HCT116 (cell line): ENCODE measurements around the gene SYNGAP1. TPM values are rescaled to one million over a fixed set of nuclear protein-coding genes. Genes with fewer than 3 reads are reported as not detected.

Experiments used
- ATAC-seq: fragments of 200-7000 bp; cut with Tn5 transposase; 2 replicates; pipeline ENCODE4 v1.9.1; 2020; ENCODE audit warnings: mild to moderate bottlenecking, moderate library complexity
- BruUV-seq: library from RNA; stranded (reverse); fragments of 400-500 nt; replicated peaks from 2 replicates; lab custom pipeline; 2021; lab: Mats Ljungman, UMichigan
- CTCF ChIA-PET: fragments of 300-600 bp; sonication (Branson Sonifier 250); formaldehyde crosslinking; loops from one replicate; lab custom pipeline; 2021; ENCODE audit warnings: antibody characterized with exemption; lab: Charles Lee
- POLR2A ChIA-PET: fragments of 300-600, 350-600 bp; sonication (Branson Sonifier 250); formaldehyde crosslinking; loops from one replicate; lab custom pipeline; 2021; ENCODE audit warnings: antibody characterized with exemption; lab: Charles Lee
- RAD21 ChIA-PET, 2 experiments: fragments of 300-600 bp; sonication (Branson Sonifier 250); formaldehyde crosslinking; loops; one replicate each; lab custom pipeline; 2023; ENCODE audit warnings: low total read pairs in 2 of 2; ENCODE audit not compliant: uncharacterized antibody in 2 of 2, unreplicated experiment in 2 of 2, low non-redundant PET in 1 of 2; lab: Charles Lee
- DNase-seq: peaks from one replicate; pipeline ENCODE4 v3.0.0-alpha.2; 2010; ENCODE audit warnings: low read depth, low spot score
- H2AFZ ChIP-seq: fragments of 200-600 bp; shearing (Covaris generic), sonication (generic); 2 replicates; pipeline ENCODE4 v1.6.1; 2017; ENCODE audit warnings: low read depth, mixed run types, mixed read lengths, antibody characterized with exemption, low read length; ENCODE audit not compliant: poor library complexity, severe bottlenecking
- H3K27ac ChIP-seq: 2 replicates; pipeline ENCODE4 v1.5.1; 2012; ENCODE audit warnings: low read depth, low read length
- H3K27me3 ChIP-seq: fragments of 200-600 bp; sonication (generic); 2 replicates; pipeline ENCODE4 v1.6.1; 2016; ENCODE audit warnings: mixed run types, low read length, mixed read lengths; ENCODE audit not compliant: insufficient read depth
- H3K36me3 ChIP-seq, 2 experiments: fragments of 200-500 bp in 1 of 2; fragments of 200-600 bp in 1 of 2; sonication (Bioruptor generic) in 1 of 2; sonication (generic) in 1 of 2; 2 replicates each; pipeline versions ENCODE4 v1.5.1 to v1.6.1; 2014 to 2016; ENCODE audit warnings: low read length in 2 of 2, inconsistent platforms in 1 of 2, mixed read lengths in 1 of 2, mixed run types in 1 of 2; ENCODE audit not compliant: insufficient read depth in 2 of 2, control insufficient read depth in 1 of 2
- H3K4me1 ChIP-seq, 2 experiments: fragments of 200-600 bp in 1 of 2; sonication (generic) in 1 of 2; 2 replicates each; pipeline versions ENCODE4 v1.5.1 to v1.6.1; 2012 to 2017; ENCODE audit warnings: low read length in 2 of 2, inconsistent platforms in 1 of 2, mild to moderate bottlenecking in 1 of 2, mixed read lengths in 1 of 2, mixed run types in 1 of 2, moderate library complexity in 1 of 2; ENCODE audit not compliant: insufficient read depth in 2 of 2, control insufficient read depth in 1 of 2
- H3K4me2 ChIP-seq: fragments of 200-600 bp; sonication (generic); 2 replicates; pipeline ENCODE4 v1.6.1; 2017; ENCODE audit warnings: mixed run types, low read length, mixed read lengths
- H3K4me3 ChIP-seq, 2 experiments: fragments of 200-600 bp in 1 of 2; sonication (generic) in 1 of 2; replicated peaks in 1 of 2; 2 replicates each; pipeline ENCODE4 v1.5.1; 2011 to 2016; ENCODE audit warnings: low read length in 2 of 2, control low read depth in 1 of 2, low read depth in 1 of 2, mild to moderate bottlenecking in 1 of 2, mixed read lengths in 1 of 2, mixed run types in 1 of 2
- H3K79me2 ChIP-seq: fragments of 200-600 bp; sonication (generic); 2 replicates; pipeline ENCODE4 v1.6.1; 2017; ENCODE audit warnings: mild to moderate bottlenecking, mixed run types, low read length, moderate library complexity, mixed read lengths; ENCODE audit not compliant: insufficient read depth
- H3K9ac ChIP-seq: fragments of 200-600 bp; sonication (generic); 2 replicates; pipeline ENCODE4 v1.6.1; 2016; ENCODE audit warnings: low read length, mixed read lengths
- H3K9me2 ChIP-seq: fragments of 200-600 bp; sonication (generic), shearing (Covaris generic); 2 replicates; pipeline ENCODE4 v1.6.1; 2017; ENCODE audit warnings: mixed run types, mild to moderate bottlenecking, moderate library complexity; ENCODE audit not compliant: insufficient read depth
- H3K9me3 ChIP-seq, 2 experiments: fragments of 200-500 bp in 1 of 2; fragments of 200-600 bp in 1 of 2; sonication (Bioruptor generic) in 1 of 2; sonication (generic) in 1 of 2; 2 replicates each; pipeline ENCODE4 v1.6.1; 2014 to 2017; ENCODE audit warnings: low read length in 2 of 2, mixed read lengths in 2 of 2, inconsistent platforms in 1 of 2, low read depth in 1 of 2, mild to moderate bottlenecking in 1 of 2, mixed run types in 1 of 2, moderate library complexity in 1 of 2; ENCODE audit not compliant: control insufficient read depth in 1 of 2, insufficient read depth in 1 of 2
- H4K20me1 ChIP-seq: fragments of 200-600 bp; sonication (generic), shearing (Covaris generic); 2 replicates; pipeline ENCODE4 v1.6.1; 2017; ENCODE audit warnings: mixed run types, mild to moderate bottlenecking, moderate library complexity; ENCODE audit not compliant: insufficient read depth
- CBX3 ChIP-seq: IDR thresholded peaks from 2 replicates; pipeline ENCODE4 v1.6.1; 2012; ENCODE audit warnings: low read depth
- ELF1 ChIP-seq: IDR thresholded peaks from 2 replicates; pipeline ENCODE4 v1.6.1; 2012; ENCODE audit warnings: low read depth, borderline replicate concordance
- EZH2 ChIP-seq: fragments of 200-600 bp; sonication (generic); IDR thresholded peaks from 2 replicates; pipeline ENCODE4 v1.6.1; 2017; ENCODE audit warnings: antibody characterized with exemption, mixed run types
- FOSL1 ChIP-seq: IDR thresholded peaks from 2 replicates; pipeline ENCODE4 v1.6.1; 2012; ENCODE audit warnings: low read depth
- MAX ChIP-seq: IDR thresholded peaks from 2 replicates; pipeline ENCODE4 v1.6.1; 2012
- POLR2A ChIP-seq: IDR thresholded peaks from 2 replicates; pipeline ENCODE4 v1.7.0; 2011; ENCODE audit warnings: borderline replicate concordance; ENCODE audit not compliant: insufficient read depth, insufficient read length; ENCODE audit errors: extremely low read depth
- POLR2AphosphoS5 ChIP-seq: IDR thresholded peaks from 2 replicates; pipeline ENCODE4 v1.6.1; 2011; ENCODE audit warnings: mild to moderate bottlenecking, low read depth, low read length, moderate library complexity
- RAD21 ChIP-seq: IDR thresholded peaks from 2 replicates; pipeline ENCODE4 v1.6.1; 2012; ENCODE audit warnings: low read depth, mild to moderate bottlenecking
- SIN3A ChIP-seq: IDR thresholded peaks from 2 replicates; pipeline ENCODE4 v1.6.1; 2012; ENCODE audit warnings: low read depth
- YY1 ChIP-seq: IDR thresholded peaks from 2 replicates; pipeline ENCODE4 v1.6.1; 2011; ENCODE audit warnings: low read length, low read depth, moderate library complexity, mild to moderate bottlenecking; ENCODE audit not compliant: insufficient replicate concordance; ENCODE audit errors: extremely low read depth
- ZFX ChIP-seq: fragments of 450-650 bp; IDR thresholded peaks from 2 replicates; pipeline ENCODE4 v1.6.1; 2017
- ZNF274 ChIP-seq: fragments of 200-500 bp; sonication (Bioruptor generic); IDR thresholded peaks from 2 replicates; pipeline ENCODE4 v1.6.1; 2014; ENCODE audit warnings: mild to moderate bottlenecking, low read depth, low read length, inconsistent platforms
- intact Hi-C: fragments of 100-400 bp; cut with micrococcal nuclease; formaldehyde crosslinking; loops from 2 replicates; pipeline ENCODE4 v1.10.0; 2022
- total RNA-seq: library from RNA; stranded (reverse); gene quantifications from one replicate; pipeline ENCODE4 v1.2.1, GENCODE V29; 2021; ENCODE audit not compliant: unreplicated experiment
- TF ChIP-seq, protein P1 (sequence below): IDR thresholded peaks from 2 replicates; pipeline ENCODE4 v1.6.1; 2012; ENCODE audit warnings: low read depth
- TF ChIP-seq, protein P2 (sequence below): IDR thresholded peaks from 2 replicates; pipeline ENCODE4 v1.6.1; 2012

SYNGAP1 gene
- total RNA-seq, 1 experiment from 2014 or later: 11.5 TPM

GRCh38 chr6:33411632-33412005, 8.2 kb upstream of the SYNGAP1 start:
- peak overlapping the region; percentile 78 for H3K9ac ChIP-seq
- no peak overlapping the region for H2AFZ ChIP-seq
- peaks cover 9 to 46% of the 10 kb centered on the region in 2 experiments; a peak in 3 of 4 replicates for H3K36me3 ChIP-seq
- H3K4me2 ChIP-seq: peak overlapping the region; percentile 96
- RAD21 ChIA-PET: no interaction called here
- no peaks in the 10 kb centered on the region for H4K20me1 ChIP-seq
- H3K9me3 ChIP-seq: no peaks in the 10 kb centered on the region
- 0 out of 2 replicates have a peak overlapping the region, but pooled peaks have one; percentile 59 for H3K27ac ChIP-seq
- H3K27me3 ChIP-seq: no peaks in the 10 kb centered on the region
- no TSS peak for BruUV-seq
- TF ChIP-seq POLR2AphosphoS5 (no peak), RAD21 (no peak), SIN3A (no peak), EZH2 (no peak), ZNF274 (no peak), POLR2A (no peak), YY1 (no peak), ELF1 (no peak), CBX3 (no peak), ZFX (no peak), FOSL1 (no peak), MAX (no peak)
- TF ChIP-seq, protein P1, sequence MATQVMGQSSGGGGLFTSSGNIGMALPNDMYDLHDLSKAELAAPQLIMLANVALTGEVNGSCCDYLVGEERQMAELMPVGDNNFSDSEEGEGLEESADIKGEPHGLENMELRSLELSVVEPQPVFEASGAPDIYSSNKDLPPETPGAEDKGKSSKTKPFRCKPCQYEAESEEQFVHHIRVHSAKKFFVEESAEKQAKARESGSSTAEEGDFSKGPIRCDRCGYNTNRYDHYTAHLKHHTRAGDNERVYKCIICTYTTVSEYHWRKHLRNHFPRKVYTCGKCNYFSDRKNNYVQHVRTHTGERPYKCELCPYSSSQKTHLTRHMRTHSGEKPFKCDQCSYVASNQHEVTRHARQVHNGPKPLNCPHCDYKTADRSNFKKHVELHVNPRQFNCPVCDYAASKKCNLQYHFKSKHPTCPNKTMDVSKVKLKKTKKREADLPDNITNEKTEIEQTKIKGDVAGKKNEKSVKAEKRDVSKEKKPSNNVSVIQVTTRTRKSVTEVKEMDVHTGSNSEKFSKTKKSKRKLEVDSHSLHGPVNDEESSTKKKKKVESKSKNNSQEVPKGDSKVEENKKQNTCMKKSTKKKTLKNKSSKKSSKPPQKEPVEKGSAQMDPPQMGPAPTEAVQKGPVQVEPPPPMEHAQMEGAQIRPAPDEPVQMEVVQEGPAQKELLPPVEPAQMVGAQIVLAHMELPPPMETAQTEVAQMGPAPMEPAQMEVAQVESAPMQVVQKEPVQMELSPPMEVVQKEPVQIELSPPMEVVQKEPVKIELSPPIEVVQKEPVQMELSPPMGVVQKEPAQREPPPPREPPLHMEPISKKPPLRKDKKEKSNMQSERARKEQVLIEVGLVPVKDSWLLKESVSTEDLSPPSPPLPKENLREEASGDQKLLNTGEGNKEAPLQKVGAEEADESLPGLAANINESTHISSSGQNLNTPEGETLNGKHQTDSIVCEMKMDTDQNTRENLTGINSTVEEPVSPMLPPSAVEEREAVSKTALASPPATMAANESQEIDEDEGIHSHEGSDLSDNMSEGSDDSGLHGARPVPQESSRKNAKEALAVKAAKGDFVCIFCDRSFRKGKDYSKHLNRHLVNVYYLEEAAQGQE: no peak
- TF ChIP-seq, protein P2, sequence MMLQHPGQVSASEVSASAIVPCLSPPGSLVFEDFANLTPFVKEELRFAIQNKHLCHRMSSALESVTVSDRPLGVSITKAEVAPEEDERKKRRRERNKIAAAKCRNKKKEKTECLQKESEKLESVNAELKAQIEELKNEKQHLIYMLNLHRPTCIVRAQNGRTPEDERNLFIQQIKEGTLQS: no peak
- CTCF ChIA-PET: no interaction called here
- POLR2A ChIA-PET: no interaction called here
- ATAC-seq (no peak), DNase-seq (no peak)
- peak overlapping the region; percentile 67 to 77 for H3K4me3 ChIP-seq
- peaks cover 8 to 25% of the 10 kb centered on the region in 2 experiments; a peak in 3 of 4 replicates for H3K4me1 ChIP-seq
- peaks cover 27% of the 10 kb centered on the region for H3K79me2 ChIP-seq
- intact Hi-C loops: loop anchor here (5.0 to 10.0 kb wide), 2 partner anchors 114 to 207 kb away; partner anchors contain the start of genes HSD17B8, RGL2, RING1 and RXRB
- no peaks in the 10 kb centered on the region for H3K9me2 ChIP-seq
